HG02588 (cell line): Measurements from ENCODE around the gene GLIPR1.
"Not testable (repeated sequence)": the region's sequence is repeated elsewhere in the genome, so short reads cannot be mapped to it uniquely, and the experiment has no call there.

Source experiments
- ATAC-seq: cut with Tn5 transposase; IDR thresholded peaks from one replicate; pipeline ENCODE4 v1.9.1; 2021; ENCODE audit warnings: mild to moderate bottlenecking, moderate library complexity; ENCODE audit not compliant: unreplicated experiment

Gene GLIPR1

DNA sequence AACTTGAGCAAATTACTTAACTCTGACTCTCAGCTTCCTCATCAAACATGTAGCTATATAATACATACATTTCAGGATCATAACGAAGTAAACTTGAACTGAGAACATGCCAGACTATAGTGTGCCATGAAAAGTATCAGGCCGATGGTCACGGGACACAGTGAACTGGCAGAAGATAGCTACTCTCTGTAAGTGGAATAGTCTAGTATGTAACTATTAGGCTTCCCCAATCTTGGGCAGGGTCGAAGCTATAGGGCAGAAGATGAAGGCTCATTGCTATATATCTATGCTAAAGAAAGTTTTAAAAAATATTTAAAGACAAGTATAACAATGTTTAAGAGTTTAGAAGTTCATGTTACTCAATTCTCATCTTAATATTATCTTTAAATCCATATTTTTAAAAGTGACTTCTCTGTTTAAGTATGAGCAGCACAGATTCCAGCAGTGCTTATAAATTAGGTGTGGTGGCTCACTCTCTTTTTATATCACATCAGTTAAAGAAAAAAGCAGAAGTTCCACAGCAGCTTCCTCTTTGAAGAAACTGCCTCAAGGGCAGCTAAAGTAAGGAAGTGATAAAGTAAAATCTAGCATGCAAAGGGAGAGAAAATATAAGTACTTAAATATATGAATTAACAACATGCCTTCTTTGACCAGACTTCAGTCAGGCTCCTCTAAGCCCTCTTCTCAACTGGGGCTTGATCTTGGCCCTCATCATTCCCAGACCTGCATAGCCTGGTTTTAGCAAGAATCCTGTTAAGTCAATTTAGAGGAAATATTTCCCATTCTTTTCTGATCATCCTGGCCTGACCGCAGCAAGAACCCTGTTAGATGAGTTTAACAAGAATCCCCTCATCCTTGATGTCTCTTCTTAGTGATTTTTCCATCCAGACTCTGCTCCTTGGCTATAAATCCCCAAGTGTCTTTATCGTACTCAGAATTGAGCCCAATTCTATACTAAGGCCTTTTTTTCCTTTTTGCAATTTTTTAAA, 8.4 kb upstream of the GLIPR1 start:
- ATAC-seq = no peak

DNA sequence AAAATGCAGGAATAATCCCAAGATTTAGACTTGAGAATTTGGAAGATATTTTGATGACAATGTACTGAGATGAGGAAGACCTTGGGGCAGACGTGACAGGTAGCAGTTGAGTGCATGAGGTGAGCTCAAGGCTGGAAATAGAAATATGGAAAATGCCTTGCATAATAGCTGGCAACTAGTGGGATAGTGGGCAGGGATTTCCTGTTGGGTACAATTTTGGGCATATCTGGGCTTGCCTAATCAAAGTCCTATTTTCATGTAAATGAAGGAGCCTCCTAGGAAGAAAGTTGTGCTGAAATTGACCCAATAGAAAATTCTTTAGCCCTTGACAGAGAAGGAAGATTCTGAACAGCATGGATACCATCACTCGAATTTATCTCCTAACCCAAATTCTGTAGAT, 6.4 kb upstream of the GLIPR1 start:
- no peak for ATAC-seq

DNA sequence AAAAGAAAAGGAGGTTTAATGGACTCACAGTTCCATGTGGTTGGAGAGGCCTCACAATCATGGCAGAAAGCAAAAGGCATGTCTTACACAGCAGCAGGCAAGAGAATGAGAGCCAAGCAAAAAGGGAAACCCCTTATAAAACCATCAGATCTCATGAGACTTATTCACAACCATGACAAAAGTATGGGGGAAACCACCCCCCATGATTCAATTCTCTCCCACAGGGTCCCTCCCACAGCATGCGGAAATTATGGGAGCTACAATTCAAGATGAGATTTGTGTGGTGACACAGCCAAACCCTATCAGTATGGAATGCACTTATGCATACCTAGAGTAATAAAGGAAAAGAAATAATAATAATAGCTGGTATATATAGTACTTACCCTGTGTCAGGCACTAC, 4.5 kb upstream of the GLIPR1 start:
- no peak for ATAC-seq

DNA sequence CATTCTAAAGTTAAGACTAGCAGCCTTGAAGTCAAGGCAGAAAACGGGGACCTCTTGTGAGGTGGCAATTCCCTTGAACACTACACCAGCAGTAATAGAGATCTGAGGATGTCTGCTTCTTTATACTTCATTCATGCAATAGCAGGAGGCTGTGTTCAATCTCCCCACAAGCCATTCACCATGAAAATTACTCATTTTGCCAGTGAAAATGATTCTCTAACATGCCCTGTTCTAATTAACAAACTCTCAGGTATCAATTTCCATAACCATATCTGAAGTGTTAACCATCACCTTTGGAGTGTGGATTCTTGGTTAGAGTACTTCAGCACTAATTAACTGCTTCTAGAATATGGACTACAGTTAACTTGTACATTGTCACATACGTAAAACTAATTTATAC, 3.4 kb upstream of the GLIPR1 start:
- ATAC-seq = no peak

DNA sequence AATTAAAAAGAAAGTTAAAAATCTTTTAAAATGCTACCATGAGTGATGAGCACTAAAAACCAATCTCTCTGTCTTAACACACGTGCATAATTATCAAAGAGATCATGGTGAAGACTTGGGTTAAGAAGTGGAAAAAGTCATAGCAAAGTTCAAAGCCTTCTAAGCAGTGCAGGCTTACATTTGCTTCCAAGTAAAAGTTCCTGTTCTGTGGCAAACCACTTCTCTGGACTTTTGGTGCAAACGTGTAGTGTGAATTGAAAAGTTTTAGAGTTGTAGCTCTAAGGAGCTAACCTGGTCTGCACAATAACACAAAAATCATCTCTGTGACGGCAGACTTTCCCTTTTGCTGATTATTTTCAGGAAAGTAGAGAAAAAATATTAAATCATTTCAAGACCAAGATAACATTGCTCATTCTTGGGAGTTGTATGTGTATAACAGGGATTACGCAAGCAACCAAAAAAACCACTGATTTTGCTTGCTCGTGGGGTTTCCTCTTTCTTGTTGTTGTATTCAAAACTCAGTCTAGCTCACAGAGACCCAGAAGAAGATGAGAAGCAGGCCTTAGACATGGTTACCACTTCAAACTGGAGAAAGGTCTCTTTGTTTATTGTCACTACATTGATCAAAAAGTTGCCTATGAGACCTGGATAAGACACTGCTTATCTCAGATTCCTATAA, 2.3 kb upstream of the GLIPR1 start:
- ATAC-seq = no peak

DNA sequence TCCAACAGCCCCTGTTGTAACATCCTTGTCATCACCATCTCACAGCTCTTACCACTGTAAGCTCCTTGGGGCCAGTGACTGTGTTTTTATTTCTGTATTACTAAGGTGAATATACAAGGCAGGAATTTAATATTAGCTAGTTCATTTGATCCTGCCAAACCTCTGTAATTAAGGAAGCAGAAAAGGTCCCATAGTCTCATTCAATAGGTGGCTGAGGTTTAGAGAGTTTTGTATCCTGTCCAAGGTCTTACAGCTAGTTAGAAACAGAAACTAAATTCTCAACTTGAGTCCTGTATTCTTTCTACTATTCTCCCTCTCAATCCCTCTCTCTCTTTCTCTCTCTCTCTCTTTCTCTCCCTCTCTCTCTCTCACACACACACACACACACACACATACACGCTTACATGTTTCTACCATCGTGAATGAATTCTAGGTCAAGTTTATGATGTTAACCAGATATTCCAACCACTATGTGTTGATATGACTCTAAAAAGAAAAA, 543 bp upstream of the GLIPR1 start:
- ATAC-seq = peak; percentile 31

DNA sequence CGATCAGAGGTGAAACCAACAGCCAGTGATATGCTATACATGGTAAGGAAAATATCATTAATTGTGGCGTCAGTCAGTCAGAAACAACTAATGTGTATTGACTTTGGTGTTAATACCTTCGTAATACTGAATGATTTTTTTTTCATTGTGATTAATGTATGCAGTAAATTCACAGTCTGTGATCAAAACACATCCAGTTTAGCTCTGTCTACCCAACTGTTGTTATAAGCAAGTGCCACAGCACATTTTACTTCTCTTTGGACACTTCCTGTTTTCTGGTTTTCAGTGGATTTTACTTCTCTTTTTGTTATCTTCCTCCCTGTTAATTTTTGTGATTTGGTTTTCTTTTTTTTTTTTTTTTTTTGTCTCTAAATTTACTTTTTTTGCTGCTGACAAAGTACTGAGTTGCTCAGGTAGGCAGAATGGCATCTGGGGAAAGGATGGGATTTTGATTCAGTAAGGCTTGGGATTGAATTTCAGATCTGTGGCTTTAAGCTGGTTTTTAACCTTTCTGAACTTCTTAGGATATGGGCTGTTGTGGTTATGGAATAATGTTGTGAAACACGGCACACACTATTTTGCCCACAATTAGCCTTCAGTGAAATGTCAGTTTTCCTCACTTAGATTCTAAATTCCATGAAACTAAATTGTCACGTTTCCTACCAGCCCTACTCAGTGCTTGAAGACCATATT, 604 bp downstream of the GLIPR1 start:
- ATAC-seq = peak; percentile 10

DNA sequence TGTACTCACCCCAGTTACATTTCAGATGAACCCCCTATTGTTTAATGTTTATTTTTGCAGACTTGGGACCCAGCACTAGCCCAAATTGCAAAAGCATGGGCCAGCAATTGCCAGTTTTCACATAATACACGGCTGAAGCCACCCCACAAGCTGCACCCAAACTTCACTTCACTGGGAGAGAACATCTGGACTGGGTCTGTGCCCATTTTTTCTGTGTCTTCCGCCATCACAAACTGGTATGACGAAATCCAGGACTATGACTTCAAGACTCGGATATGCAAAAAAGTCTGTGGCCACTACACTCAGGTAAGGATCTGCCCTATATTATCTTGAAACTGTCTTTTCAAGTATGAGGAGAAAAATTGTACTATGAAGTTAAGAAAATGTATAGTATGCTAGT, 1.2 kb downstream of the GLIPR1 start:
- no peak for ATAC-seq

DNA sequence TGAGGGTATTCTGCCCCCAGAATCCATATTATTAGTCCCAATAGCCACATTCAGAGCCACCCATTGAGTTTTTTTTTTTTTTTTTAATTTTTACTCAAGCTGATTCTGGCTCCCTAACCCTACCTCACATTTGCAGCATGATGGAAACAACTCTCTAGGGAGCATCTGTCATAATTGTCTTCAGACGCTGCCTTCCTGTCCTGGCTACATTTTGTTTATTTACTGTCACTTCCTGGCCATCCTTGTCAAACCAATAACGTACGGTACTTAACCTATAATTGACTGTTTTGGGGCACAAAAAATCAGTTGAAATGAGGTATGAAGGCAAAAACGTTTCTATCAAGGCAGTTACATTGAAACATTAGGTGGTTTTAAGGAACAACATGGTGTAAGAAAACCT, 2.1 kb downstream of the GLIPR1 start:
- ATAC-seq = no peak

DNA sequence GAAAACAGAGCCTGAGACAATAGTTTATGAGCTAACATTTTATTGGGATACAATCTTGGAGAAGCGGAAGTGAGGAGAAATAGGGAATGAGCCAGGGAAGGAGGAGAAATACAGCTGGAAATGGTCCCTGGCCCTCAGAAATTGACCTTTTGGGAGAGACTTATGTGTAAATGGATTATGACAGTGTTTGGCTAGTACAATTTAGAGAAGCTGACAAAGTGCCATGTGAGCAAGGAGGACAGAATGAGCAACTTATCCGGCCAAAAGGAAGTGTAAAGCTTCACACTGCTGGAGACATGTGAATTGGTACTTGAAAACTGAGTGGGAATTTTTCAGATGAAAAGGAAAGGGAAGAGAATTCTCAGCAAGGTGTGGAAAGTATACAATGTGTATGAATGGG, 2.9 kb downstream of the GLIPR1 start:
- no peak for ATAC-seq

DNA sequence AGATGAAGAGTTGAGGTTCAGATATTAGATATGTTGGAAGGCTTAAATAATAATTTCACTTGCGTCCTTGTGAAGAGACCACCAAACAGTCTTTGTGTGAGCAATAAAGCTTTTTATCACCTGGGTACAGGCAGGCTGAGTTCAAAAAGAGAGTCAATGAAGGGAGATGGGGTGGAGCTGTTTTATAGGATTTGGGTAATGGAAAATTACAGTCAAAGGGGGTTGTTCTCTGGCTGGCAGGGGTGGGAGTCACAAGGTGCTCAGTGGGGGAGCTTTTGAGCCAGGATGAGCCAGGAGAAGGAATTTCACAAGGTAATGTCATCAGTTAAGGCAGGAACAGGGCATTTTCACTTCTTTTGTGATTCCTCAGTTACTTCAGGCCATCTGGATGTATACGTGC, 3.9 kb downstream of the GLIPR1 start:
- not testable (repeated sequence) for ATAC-seq

DNA sequence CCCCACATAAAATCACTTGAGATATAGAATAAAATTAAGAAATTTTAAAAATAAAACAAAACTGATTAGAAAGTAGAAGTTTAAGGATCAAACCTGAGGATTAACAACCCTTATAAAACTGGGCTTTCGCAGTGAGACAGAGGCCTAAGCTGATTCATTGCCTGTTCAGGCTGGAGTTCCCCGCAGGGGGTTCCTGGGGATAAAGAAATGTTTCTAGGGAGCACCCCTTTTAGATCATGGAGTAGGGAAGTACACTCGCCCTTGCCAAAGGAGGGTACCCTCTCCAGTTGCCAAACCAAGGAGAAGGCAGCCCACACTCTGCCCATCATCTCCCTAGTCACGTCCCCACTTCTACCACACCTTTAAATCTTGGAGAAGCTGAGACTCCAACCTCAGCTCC, 6.8 kb downstream of the GLIPR1 start:
- no peak for ATAC-seq

DNA sequence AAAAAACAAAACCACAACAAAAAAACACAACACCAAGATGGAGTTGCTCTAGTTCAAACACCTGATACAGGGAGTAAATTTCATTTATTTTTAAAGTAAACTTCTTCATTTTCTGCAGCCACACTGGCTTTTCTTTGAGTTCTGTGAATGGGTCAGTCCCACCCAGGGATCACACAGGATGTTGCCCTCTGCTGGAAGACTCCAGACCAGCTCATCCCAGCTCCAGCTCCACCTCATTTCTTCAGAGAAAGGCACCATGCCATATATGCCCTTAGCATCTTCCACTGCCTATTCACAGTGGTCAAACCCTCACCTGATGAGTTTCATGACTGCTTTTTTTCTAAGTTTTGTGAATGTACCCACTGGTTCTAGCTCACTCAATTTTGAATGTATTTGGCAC, 8.0 kb downstream of the GLIPR1 start:
- no peak for ATAC-seq

DNA sequence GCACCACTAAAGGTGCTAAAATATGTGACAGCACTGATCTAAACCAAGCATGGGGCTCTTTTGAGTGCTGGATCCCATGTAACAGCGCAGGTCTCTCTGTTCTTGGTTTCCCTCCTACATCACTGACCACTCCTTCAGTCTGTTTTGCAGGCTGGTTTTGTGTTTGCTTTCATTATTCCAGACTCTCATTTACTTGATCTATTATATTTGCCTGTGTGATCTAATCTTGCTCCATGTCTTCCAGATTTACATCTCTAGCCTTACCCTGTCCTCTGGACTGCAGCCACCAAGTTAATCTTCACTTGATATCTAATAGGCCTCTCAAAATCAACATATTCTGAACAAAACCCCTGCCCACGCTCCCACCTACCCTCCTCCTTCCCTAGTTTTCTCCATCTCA, 8.6 kb downstream of the GLIPR1 start:
- no peak for ATAC-seq

DNA sequence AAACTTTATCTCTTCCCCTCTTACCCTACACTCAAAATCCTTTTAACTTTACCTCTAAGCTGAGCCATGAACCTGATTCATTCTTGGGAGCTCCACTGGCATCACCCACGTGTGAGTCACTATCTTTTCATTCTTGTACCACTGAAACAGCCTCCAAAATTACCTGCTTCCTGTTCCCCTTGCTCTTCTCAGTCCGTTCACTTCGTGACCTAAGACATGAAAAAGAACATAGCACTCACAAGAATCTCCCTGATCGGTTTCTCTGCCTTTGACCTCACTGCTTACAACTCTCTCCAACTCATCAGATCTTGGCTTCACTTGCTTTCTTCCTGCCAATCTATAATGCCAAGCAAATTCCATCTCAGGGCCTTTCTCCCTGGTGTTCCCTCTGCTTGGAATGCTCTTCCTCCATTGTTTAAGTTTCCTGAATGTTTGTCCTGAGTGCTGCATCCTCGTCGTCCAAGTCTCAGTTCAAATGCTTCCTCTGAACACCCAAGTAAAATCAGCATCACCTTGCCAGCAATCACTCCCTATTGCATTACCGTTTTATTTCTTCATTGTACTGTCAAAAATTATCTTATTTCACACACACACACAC, 9.2 kb downstream of the GLIPR1 start:
- no peak for ATAC-seq

DNA sequence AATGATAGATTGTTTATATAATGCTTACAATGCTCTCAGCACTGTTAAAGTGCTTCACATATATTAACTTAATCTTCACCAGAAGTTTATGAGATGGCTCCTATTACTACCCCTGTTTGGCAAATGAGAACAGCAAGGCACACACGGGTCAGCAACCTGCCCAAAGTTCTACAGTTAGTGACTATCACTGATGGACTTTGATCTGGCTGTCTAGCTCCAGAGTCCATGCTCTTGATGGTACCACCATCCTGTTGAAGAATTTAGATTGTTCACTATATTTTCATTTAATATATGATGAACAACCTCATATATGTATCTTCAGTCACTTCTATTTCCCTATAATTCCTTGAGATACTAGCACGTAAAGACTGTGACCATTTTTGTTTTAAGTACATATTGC, 10.6 kb downstream of the GLIPR1 start:
- ATAC-seq = no peak

DNA sequence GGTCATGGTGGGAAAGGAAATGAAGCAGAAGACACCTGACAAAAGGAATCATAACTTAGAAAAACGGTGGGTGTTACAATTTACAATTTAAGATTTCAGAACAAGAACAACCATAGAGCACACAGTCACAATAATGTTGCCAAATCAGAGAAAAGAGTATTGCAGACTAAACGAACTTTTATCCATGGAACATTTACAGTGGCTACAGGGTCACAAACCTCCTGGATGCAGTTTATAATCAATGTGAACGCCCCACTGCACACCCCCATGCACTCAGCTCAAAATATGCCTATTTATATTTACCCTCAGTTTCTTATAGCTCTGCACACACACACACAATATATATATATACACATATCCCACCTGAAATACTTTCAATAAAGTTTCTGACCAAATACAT, 22.9 kb downstream of the GLIPR1 start:
- no peak for ATAC-seq

DNA sequence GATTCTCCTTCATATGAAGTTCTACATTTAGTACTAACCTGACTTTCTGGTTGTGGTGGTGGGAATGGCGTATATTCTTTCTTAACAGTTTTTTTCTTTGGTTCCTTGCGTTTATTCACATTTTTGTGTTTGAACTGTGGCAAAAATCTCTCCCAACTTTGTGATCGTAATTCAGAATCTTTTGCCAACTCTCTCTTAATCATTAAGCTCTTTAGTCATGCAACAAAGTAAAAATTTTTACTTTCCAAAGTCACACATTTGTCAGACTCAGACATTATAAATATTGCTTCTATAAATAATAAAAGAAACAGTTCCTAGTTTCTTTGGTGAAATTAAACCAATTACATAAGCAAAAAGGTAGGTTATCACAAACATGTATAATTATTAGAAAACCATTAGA, 23.3 kb downstream of the GLIPR1 start:
- no peak for ATAC-seq

DNA sequence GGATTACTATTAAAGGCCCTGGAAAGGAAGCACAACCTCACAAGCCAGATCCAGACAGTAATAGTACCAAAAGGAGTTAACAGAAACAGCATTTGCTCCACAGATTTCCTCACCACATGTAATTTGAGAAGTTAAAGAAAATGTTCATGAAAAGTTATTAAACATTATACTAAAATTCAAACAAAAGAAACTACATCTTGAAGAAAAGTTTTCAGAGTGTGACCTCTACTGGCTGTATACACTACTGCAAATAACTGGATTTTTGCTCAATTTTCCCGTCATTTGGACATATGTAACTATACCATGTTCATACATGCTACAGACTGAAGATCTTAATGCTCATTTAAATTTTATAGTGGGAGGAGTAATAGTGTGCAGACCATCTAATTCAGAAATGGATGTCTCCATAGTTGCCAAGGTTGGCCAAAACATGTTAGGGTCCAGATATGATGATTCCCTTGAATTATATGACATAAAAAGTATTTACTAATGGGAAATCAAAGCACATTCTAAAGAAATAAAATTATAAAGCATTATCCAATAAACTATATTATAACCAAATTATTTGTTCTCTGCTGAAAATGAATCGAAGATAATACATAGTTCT, 25.3 kb downstream of the GLIPR1 start:
- ATAC-seq = no peak

DNA sequence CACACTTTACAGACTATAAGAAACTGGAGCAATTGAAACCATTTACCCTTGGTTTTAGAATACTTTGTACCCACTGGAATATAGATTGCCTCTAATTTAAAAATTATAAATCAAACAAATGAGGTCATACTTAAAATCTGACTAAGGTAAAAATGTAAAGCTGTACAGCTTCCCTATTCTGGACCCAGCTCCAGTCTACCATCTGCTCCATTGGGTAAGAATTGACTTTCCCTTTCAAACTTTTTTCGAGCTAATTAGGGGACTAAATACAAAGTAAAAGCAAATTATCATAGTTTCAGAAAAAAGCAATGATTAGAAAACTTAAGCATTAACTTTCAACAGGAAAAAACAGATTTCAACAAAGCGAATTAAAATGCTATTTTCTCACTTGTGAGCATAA, 26.5 kb downstream of the GLIPR1 start:
- ATAC-seq = no peak

DNA sequence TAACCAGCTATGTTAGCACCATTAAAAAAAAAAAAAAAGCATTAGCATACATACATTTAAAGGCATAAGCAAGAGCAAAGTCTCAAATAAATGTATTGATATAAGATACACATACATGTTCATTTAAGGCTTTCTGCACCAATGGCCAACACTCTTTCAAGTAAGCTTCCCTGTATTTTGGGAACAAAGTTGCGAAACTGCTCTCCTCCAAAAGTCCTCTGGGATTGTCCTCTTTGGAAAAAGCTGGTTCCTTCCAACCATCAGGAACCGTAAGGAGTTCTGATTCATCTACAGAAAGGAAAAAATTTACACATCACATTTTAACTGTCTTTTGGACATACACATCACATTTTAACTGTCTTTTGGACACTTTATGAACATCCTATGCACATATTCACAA, 27.6 kb downstream of the GLIPR1 start:
- ATAC-seq = no peak
